CD4-positive, alpha-beta T cell (primary cell): Measurements from ENCODE around the gene POC1B. TPM values are rescaled to one million over a fixed set of nuclear protein-coding genes. Genes with fewer than 3 reads are reported as not detected.
A peak's percentile ranks its signal among the peaks of the same experiment; 100 is the strongest.

ENCODE experiments used
- ATAC-seq: fragments of 200-7000 bp; cut with Tn5 transposase; one replicate; pipeline ENCODE4 v1.10.0; 2022; ENCODE audit warnings: mild to moderate bottlenecking; ENCODE audit not compliant: poor library complexity
- CTCF ChIA-PET: fragments of 350-600 bp; sonication (Branson Sonifier 250); formaldehyde crosslinking; loops from one replicate; lab custom pipeline; 2021; ENCODE audit warnings: antibody characterized with exemption, inconsistent platforms; lab: Charles Lee
- POLR2A ChIA-PET: fragments of 350-600 bp; sonication (Branson Sonifier 250); formaldehyde crosslinking; loops from one replicate; lab custom pipeline; 2021; ENCODE audit warnings: antibody characterized with exemption, inconsistent platforms; lab: Charles Lee
- DNase-seq, 14 experiments: peaks; one replicate each; pipeline ENCODE4 v3.0.0-alpha.2; 2013 to 2020; ENCODE audit warnings: mixed read lengths in 2 of 14
- H3K27ac ChIP-seq, 2 donors: one replicate each; pipeline versions ENCODE4 v1.5.1 to v1.7.0; 2013; ENCODE audit warnings: low read length in 2 of 2, low read depth in 1 of 2, mild to moderate bottlenecking in 1 of 2
- H3K27me3 ChIP-seq, 2 experiments: 1 replicate in 1 of 2; 2 replicates in 1 of 2; pipeline versions ENCODE4 v1.6.1 to v1.7.0; 2013; ENCODE audit warnings: low read length in 2 of 2, control low read depth in 1 of 2, mild to moderate bottlenecking in 1 of 2, moderate library complexity in 1 of 2; ENCODE audit not compliant: insufficient read depth in 2 of 2, control insufficient read depth in 1 of 2
- H3K36me3 ChIP-seq: one replicate; pipeline ENCODE4 v1.6.1; 2013; ENCODE audit warnings: low read length, control low read depth; ENCODE audit not compliant: insufficient read depth
- H3K4me1 ChIP-seq: one replicate; pipeline ENCODE4 v1.6.1; 2013; ENCODE audit warnings: low read length, control low read depth; ENCODE audit not compliant: insufficient read depth
- H3K4me3 ChIP-seq: one replicate; pipeline ENCODE4 v1.5.1; 2013; ENCODE audit warnings: mild to moderate bottlenecking, low read length, moderate library complexity
- H3K9me3 ChIP-seq, 2 experiments: 1 replicate in 1 of 2; 2 replicates in 1 of 2; pipeline versions ENCODE4 v1.6.1 to v1.7.0; 2013; ENCODE audit warnings: low read length in 2 of 2, mild to moderate bottlenecking in 2 of 2, control low read depth in 1 of 2, moderate library complexity in 1 of 2; ENCODE audit not compliant: control insufficient read depth in 1 of 2, insufficient read depth in 1 of 2
- H3K27ac Mint-ChIP-seq: one replicate; pipeline ENCODE4 v1.8.0; 2020; ENCODE audit warnings: mixed read lengths
- H3K27me3 Mint-ChIP-seq: one replicate; pipeline ENCODE4 v1.8.0; 2021; ENCODE audit warnings: mixed read lengths
- H3K36me3 Mint-ChIP-seq: one replicate; pipeline ENCODE4 v1.8.0; 2021; ENCODE audit warnings: low read depth, mixed read lengths
- H3K4me1 Mint-ChIP-seq: one replicate; pipeline ENCODE4 v1.8.0; 2021; ENCODE audit warnings: low read depth, mixed read lengths
- H3K4me3 Mint-ChIP-seq: one replicate; pipeline ENCODE4 v1.8.0; 2020; ENCODE audit warnings: mild to moderate bottlenecking, mixed read lengths
- H3K9me3 Mint-ChIP-seq: one replicate; pipeline ENCODE4 v1.8.0; 2020; ENCODE audit warnings: mixed read lengths
- CTCF ChIP-seq: fragments of 200-600 bp; IDR thresholded peaks from one replicate; pipeline ENCODE4 v1.8.0; 2022; ENCODE audit warnings: antibody characterized with exemption, mild to moderate bottlenecking
- intact Hi-C, 2 experiments: fragments of 100-400 bp; cut with DNase I in 1 of 2; cut with micrococcal nuclease in 1 of 2; formaldehyde crosslinking; loops; one replicate each; pipeline versions ENCODE4 v1.15.1 to v1.9.0; 2023 to 2025; cut with DNase I, micrococcal nuclease
- total RNA-seq, 174 experiments: library from RNA in 2 of 174; stranded (reverse) in 2 of 174; gene quantifications; one replicate each; pipeline ENCODE4 v1.2.3 and lab custom pipeline; 2021 to 2026

Gene POC1B
- total RNA-seq, 2 experiments from 2014 or later: 14.9 to 16.2 TPM

GRCh38 chr12:89436062-89436461 lies 89.8 kb downstream of the POC1B start:
- H3K4me1 ChIP-seq: no peaks in the 10 kb centered on the region
- H3K4me1 Mint-ChIP-seq: no peaks in the 10 kb centered on the region
- no peak overlapping the region for H3K4me3 Mint-ChIP-seq
- ChIA-PET CTCF (interaction anchor here (1.2 kb wide), 1 partner anchor 9 kb away, joined by 3 read pairs; no protein-coding TSS in a partner anchor), POLR2A (no interaction called here)
- no peak for DNase-seq
- ATAC-seq: no peak
- H3K27ac ChIP-seq: no peak overlapping the region
- TF ChIP-seq CTCF: no peak
- no peaks in the 10 kb centered on the region for H3K27me3 ChIP-seq
- no peak overlapping the region for H3K4me3 ChIP-seq
- intact Hi-C loops: no loop called here
- no peaks in the 10 kb centered on the region for H3K9me3 Mint-ChIP-seq
- H3K36me3 Mint-ChIP-seq: peaks cover 42% of the 10 kb centered on the region
- H3K27me3 Mint-ChIP-seq: no peaks in the 10 kb centered on the region
- peaks cover 6% of the 10 kb centered on the region for H3K36me3 ChIP-seq
- no peak overlapping the region for H3K27ac Mint-ChIP-seq
- peaks cover 0 to 4% of the 10 kb centered on the region in 2 experiments for H3K9me3 ChIP-seq

GRCh38 chr12:89433634-89434033 lies 92.2 kb downstream of the POC1B start:
- Mint-ChIP-seq H3K4me1 (peaks cover 21% of the 10 kb centered on the region), H3K4me3 (no peak overlapping the region), H3K9me3 (no peaks in the 10 kb centered on the region), H3K36me3 (peaks cover 28% of the 10 kb centered on the region), H3K27ac (no peak overlapping the region), H3K27me3 (no peaks in the 10 kb centered on the region)
- TF ChIP-seq CTCF: no peak
- Histone ChIP-seq H3K27me3 (no peaks in the 10 kb centered on the region), H3K36me3 (peaks cover 6% of the 10 kb centered on the region), H3K9me3 (no peaks in the 10 kb centered on the region), H3K4me1 (no peaks in the 10 kb centered on the region), H3K27ac (no peak overlapping the region), H3K4me3 (no peak overlapping the region)
- ATAC-seq: no peak
- CTCF ChIA-PET: no interaction called here
- peak in 1 of 14 experiments; percentile 11 for DNase-seq
- POLR2A ChIA-PET: no interaction called here
- intact Hi-C loops: no loop called here

GRCh38 chr12:89432396-89432795 lies 93.5 kb downstream of the POC1B start:
- no peaks in the 10 kb centered on the region for H3K9me3 ChIP-seq
- ATAC-seq (no peak), DNase-seq (no peak)
- H3K4me3 ChIP-seq: no peak overlapping the region
- peaks cover 23% of the 10 kb centered on the region for H3K36me3 Mint-ChIP-seq
- ChIA-PET POLR2A (no interaction called here), CTCF (interaction anchor here (0.7 kb wide), 1 partner anchor 19 kb away, joined by 3 read pairs; no protein-coding TSS in a partner anchor)
- no peaks in the 10 kb centered on the region for H3K27me3 Mint-ChIP-seq
- peaks cover 10% of the 10 kb centered on the region for H3K4me1 ChIP-seq
- H3K4me3 Mint-ChIP-seq: no peak overlapping the region
- peaks cover 33% of the 10 kb centered on the region for H3K4me1 Mint-ChIP-seq
- intact Hi-C loops: no loop called here
- H3K9me3 Mint-ChIP-seq: no peaks in the 10 kb centered on the region
- H3K36me3 ChIP-seq: peaks cover 6% of the 10 kb centered on the region
- H3K27ac ChIP-seq: no peak overlapping the region
- no peak overlapping the region for H3K27ac Mint-ChIP-seq
- no peak for TF ChIP-seq CTCF
- H3K27me3 ChIP-seq: no peaks in the 10 kb centered on the region
